GM20000 (cell line): ENCODE results near the gene SNRPD1.
"Not testable (repeated sequence)": the region's sequence is repeated elsewhere in the genome, so short reads cannot be mapped to it uniquely, and the experiment has no call there.

Experiments
- DNase-seq: peaks from one replicate; pipeline ENCODE4 v3.0.0; 2012; ENCODE audit warnings: low spot score
- CTCF ChIP-seq: IDR thresholded peaks from 2 replicates; pipeline ENCODE4 v1.5.1; 2012; ENCODE audit warnings: mild to moderate bottlenecking, control low read depth; ENCODE audit errors: extremely low read depth, missing control alignments

The SNRPD1 gene

GRCh38 chr18:21672521-21673267 is 60.6 kb downstream of the SNRPD1 start:
- no peak for DNase-seq
- no peak for TF ChIP-seq CTCF

- DNase-seq: not testable (repeated sequence)
Observed at GRCh38 chr18:21675354-21675753, 63.2 kb downstream of the SNRPD1 start.

- no peak for DNase-seq
- no peak for TF ChIP-seq CTCF
Observed at GRCh38 chr18:21678859-21679258, 66.7 kb downstream of the SNRPD1 start.

GRCh38 chr18:21680161-21680560 is 68.0 kb downstream of the SNRPD1 start:
- no peak for TF ChIP-seq CTCF
- no peak for DNase-seq

- DNase-seq: peak; percentile 44
- no peak for TF ChIP-seq CTCF
Observed at GRCh38 chr18:21682371-21683051, 70.4 kb downstream of the SNRPD1 start.
